ENCODE measurements around the gene MLKL.
"Not testable (repeated sequence)": the region's sequence is repeated elsewhere in the genome, so short reads cannot be mapped to it uniquely, and the experiment has no call there.

The MLKL gene

DNA sequence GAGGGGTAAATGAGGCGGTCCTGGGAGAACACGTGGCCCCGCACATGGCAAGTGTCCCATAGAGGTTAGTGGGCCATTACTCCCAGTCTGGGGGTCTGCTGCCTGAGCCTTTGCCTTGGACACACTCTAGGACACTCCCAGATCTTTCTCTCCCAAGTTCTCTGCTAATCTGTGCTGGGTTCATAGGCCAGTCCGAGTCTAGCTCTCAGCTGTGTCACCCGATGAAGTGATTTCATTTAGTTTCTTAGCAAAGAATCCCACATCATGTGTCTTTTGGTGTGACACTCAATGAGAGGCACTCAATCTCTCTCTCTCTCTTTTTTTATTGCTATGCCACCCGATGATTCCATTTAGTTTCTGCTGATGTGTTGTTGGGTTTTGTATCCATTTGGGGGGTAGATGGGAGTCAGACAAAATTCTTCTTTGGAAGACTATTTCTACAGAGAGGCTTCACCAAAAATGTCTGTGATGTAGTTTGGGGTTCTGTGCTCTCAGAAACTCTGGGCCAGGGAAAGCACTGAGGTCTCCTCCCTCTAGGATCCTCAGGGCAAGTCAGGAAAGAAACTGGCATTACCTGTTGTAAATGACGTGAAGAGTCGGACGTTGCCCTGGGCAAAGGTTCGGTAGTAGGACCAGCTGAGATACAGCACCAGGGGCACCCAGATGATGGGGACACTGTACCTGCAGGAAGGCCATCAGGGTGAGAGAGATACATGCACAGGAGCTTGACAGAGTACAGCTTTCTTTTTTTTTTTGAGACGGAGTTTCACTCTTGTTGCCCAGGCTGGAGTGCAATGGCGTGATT lies 25.2 kb upstream of the MLKL start:
- DNase-seq = no peak
- TF ChIP-seq POLR2A (IDR thresholded peaks at IDR 0.05; ENCODE audit: low read length) (no peak), GATA1 (IDR thresholded peaks at IDR 0.05; ENCODE audit: low read depth, low read length) (no peak)

DNA sequence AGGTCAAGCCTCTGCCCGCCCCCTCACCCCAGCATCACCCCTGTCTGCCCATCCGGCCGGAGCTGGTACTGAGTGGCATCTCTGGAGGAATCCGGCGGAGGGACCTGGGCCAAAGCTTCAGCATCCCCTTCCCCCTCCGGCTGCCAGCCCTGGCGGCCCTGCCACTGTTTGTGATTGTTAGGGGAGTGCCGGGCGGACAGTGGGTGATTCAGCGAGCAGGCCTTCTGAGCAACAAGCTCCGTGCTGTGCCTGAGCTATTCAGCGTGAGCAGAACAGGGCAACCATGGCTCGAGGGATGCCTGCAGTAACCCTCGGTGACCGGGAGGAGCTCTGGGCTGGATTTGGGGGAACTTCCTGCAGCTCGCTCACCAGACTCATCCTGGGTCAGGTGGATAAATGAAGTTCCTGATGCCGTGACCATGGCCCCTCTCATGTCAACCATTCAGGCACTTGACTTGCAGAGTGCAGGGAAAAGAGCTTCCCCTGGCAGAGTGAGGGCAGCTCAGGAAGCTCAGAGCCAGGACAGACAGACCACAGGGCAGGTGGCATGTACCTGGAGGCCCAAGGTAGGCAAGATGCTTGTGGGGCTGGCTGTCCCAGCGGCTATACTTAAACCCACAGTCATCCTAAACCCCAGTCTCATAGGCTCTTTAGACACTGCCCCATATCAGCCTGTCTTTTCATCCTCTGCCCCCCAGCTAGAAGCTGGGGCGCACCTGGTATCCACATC lies 24.3 kb upstream of the MLKL start:
- no peak for DNase-seq
- TF ChIP-seq POLR2A (IDR thresholded peaks at IDR 0.05; ENCODE audit: low read length) (no peak), GATA1 (IDR thresholded peaks at IDR 0.05; ENCODE audit: low read depth, low read length) (no peak)

GRCh38 chr16:74723256-74723655 lies 22.6 kb upstream of the MLKL start:
- TF ChIP-seq POLR2A (IDR thresholded peaks at IDR 0.05; ENCODE audit: low read length) (no peak), GATA1 (IDR thresholded peaks at IDR 0.05; ENCODE audit: low read depth, low read length) (no peak)

GRCh38 chr16:74722156-74722555 lies 21.5 kb upstream of the MLKL start:
- not testable (repeated sequence) for DNase-seq

More at GRCh38 chr16:74723256-74723655, 22.6 kb upstream of the MLKL start:
- DNase-seq = no peak

- DNase-seq = no peak
- TF ChIP-seq GATA1 (IDR thresholded peaks at IDR 0.05; ENCODE audit: low read depth, low read length) (no peak), POLR2A (IDR thresholded peaks at IDR 0.05; ENCODE audit: low read length) (no peak)
These were observed 21.1 kb upstream of the MLKL start for GRCh38 chr16:74721716-74722115.

- no peak for DNase-seq
- TF ChIP-seq POLR2A (IDR thresholded peaks at IDR 0.05; ENCODE audit: low read length) = no peak
- TF ChIP-seq GATA1 (IDR thresholded peaks at IDR 0.05; ENCODE audit: low read depth, low read length) = no peak
These were observed 19.9 kb upstream of the MLKL start for GRCh38 chr16:74720579-74720978.

- TF ChIP-seq POLR2A (IDR thresholded peaks at IDR 0.05; ENCODE audit: low read length) = no peak
- TF ChIP-seq GATA1 (IDR thresholded peaks at IDR 0.05; ENCODE audit: low read depth, low read length) = no peak
- DNase-seq = no peak
These were observed 18.3 kb upstream of the MLKL start for GRCh38 chr16:74718741-74719610.

- TF ChIP-seq POLR2A (IDR thresholded peaks at IDR 0.05; ENCODE audit: low read length) (no peak), GATA1 (IDR thresholded peaks at IDR 0.05; ENCODE audit: low read depth, low read length) (no peak)
These were observed 17.5 kb upstream of the MLKL start for GRCh38 chr16:74718140-74718539.

GRCh38 chr16:74717367-74717766 lies 16.7 kb upstream of the MLKL start:
- DNase-seq = no peak
- no peak for TF ChIP-seq POLR2A (IDR thresholded peaks at IDR 0.05; ENCODE audit: low read length)
- TF ChIP-seq GATA1 (IDR thresholded peaks at IDR 0.05; ENCODE audit: low read depth, low read length) = no peak

More at GRCh38 chr16:74718140-74718539, 17.5 kb upstream of the MLKL start:
- DNase-seq = no peak

DNA sequence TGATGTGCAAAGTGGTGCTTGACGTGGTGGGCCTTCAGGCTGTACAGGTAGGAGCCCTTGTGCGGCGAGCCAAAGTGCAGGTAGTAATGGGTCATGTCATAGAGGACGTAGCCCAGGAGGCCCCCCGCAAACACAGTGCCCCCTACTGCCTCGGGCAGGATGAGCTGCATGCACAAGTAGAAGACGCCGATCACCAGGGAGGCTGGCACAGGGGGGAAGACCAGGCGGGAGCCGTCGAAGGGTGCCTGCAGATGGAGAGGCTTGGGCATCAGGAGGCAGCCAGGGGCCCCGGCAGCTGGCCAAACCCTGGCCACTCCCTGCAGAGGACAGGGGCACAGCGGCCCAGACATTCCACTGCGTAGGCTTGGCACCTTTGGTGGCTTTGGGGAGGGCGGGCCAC lies 15.7 kb upstream of the MLKL start:
- TF ChIP-seq GATA1 (IDR thresholded peaks at IDR 0.05; ENCODE audit: low read depth, low read length) (no peak), POLR2A (IDR thresholded peaks at IDR 0.05; ENCODE audit: low read length) (no peak)
- no peak for DNase-seq

DNA sequence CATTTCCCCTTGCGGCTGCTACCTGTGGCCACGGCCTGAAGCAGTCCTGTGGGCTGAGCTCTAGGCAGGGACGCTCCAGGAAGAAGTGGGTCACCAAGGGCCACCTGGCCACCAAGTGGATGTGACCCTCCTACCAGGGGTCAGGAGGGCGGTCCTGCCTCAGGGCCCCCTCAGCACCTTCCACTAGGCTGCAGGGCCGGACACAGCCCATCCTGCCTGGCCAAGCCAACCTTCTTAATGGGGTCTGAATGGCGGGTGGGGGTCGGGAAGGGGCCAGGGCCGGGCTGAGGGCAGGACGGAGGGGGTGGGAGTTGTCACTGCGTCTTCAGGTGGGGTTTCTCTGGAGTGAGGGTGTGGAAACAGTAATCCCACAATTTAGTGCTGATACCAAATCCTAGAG lies 13.2 kb upstream of the MLKL start:
- DNase-seq = no peak
- no peak for TF ChIP-seq GATA1 (IDR thresholded peaks at IDR 0.05; ENCODE audit: low read depth, low read length)
- TF ChIP-seq POLR2A (IDR thresholded peaks at IDR 0.05; ENCODE audit: low read length) = no peak

DNA sequence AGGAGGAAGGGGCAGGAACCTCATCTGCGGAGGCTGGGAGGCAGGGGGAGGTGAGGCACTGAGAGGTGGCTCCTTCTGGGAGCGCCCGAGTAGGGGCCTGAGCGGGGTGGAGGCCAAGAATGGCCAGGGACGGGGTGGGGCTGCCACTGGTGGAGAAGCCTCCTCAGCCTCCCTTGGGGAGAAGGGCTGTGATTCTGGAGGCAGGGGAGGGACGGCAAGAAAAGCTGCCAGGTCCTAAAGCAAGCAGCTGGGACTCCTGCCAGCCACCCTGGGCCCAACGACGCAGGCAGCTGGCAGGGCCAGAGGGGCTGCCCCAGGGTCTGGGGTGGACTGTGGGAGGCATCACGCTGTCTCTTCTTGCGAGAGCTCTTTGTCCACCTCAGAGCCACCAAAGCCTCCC lies 12.7 kb upstream of the MLKL start:
- TF ChIP-seq GATA1 (IDR thresholded peaks at IDR 0.05; ENCODE audit: low read depth, low read length) (no peak), POLR2A (IDR thresholded peaks at IDR 0.05; ENCODE audit: low read length) (no peak)

GRCh38 chr16:74711938-74712337 lies 11.3 kb upstream of the MLKL start:
- no peak for DNase-seq
- TF ChIP-seq POLR2A (IDR thresholded peaks at IDR 0.05; ENCODE audit: low read length) = no peak
- no peak for TF ChIP-seq GATA1 (IDR thresholded peaks at IDR 0.05; ENCODE audit: low read depth, low read length)

More for the DNA sequence above, 12.7 kb upstream of the MLKL start:
- no peak for DNase-seq

DNA sequence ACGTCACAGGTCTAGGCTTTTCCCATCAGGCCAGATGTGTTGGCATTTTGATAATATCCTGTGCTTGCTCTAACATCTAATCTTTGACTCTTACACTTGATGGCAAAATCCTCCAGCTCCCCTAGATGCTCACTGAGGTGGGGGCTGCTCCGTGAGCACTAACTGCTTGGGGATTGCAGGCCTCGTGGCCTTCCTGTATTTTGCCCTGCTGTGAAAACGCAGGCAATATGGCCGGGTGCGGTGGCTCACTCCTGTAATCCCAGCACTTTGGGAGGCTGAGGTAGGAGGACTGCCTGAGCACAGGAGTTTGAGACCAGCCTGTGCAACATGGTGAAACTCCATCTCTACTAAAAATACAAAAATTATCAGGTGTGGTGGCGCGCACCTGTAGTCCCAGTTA lies 9.7 kb upstream of the MLKL start:
- no peak for DNase-seq
- TF ChIP-seq GATA1 (IDR thresholded peaks at IDR 0.05; ENCODE audit: low read depth, low read length) (no peak), POLR2A (IDR thresholded peaks at IDR 0.05; ENCODE audit: low read length) (no peak)

Measured in erythroblast (primary cell).